HEK293T (cell line): ENCODE results near the gene DENND2A.
"Not testable (repeated sequence)": the region's sequence is repeated elsewhere in the genome, so short reads cannot be mapped to it uniquely, and the experiment has no call there.

Experiments
- ARNT ChIP-seq: fragments of 450-650 bp; IDR thresholded peaks from 2 replicates; pipeline ENCODE4 v1.6.1; 2017; ENCODE audit warnings: mild to moderate bottlenecking
- L3MBTL2 ChIP-seq: fragments of 450-650 bp; conservative IDR thresholded peaks from 2 replicates; pipeline ENCODE4 v1.6.1; 2016; ENCODE audit warnings: mild to moderate bottlenecking
- SUZ12 ChIP-seq: fragments of 450-650 bp; IDR thresholded peaks from 2 replicates; pipeline ENCODE4 v1.6.1; 2016; ENCODE audit warnings: mild to moderate bottlenecking

GRCh38 chr7:140497807-140498206 lies 142.8 kb downstream of the DENND2A start:
- TF ChIP-seq ARNT, L3MBTL2, SUZ12: not testable (repeated sequence)
